ENCODE measurements around the gene DNAAF9. TPM values are rescaled to one million over a fixed set of nuclear protein-coding genes. Genes with fewer than 3 reads are reported as not detected.

Gene DNAAF9
- total RNA-seq = 0.84 and 1.0 TPM in 2 replicates

- Mint-ChIP-seq H3K27ac (peak within 1 kb of the TSS; percentile 90), H3K4me1 (peaks cover 30% of the 10 kb centered on the region), H3K9me3 (no peaks in the 10 kb centered on the region), H3K27me3 (peaks cover 41% of the 10 kb centered on the region), H3K36me3 (ENCODE audit: low read depth) (no peaks in the 10 kb centered on the region), H3K4me3 (peak within 1 kb of the TSS; percentile 91)
- intact Hi-C loops (cut with micrococcal nuclease) = loop anchor here (2.0 to 10.0 kb wide), 2 partner anchors 64 to 532 kb away; partner anchors contain the start of genes ATRN and PTPRA
- DNase-seq = peak; percentile 87
Observed at GRCh38 chr20:3407040-3407770, at the start of gene DNAAF9. DNAAF9 (minus strand) TSS chr20:3407669; CDS start chr20:3407557, 112 bp downstream.

DNA sequence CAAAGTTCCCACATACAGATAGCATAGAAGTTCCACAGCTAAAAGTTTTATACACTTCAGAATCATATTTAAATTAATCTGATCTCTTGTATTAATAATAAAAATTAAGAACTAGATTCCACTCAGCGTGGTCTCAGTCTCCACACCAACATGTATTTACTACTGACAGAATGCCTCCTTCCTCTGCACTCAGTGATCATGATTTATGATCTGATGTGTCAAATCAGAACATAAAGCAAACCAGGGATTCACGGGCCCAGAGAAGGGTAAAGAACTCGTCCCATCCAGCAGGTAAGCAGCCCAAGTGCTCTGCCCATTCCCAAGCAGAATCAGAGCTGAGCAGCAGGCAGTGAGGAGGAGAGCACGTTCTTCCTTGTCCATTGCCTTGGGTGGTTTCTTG, 49.2 kb upstream of the DNAAF9 start:
- intact Hi-C loops (cut with micrococcal nuclease) = no loop called here
- Mint-ChIP-seq H3K4me3 (no peak overlapping the region), H3K4me1 (no peaks in the 10 kb centered on the region)

DNA sequence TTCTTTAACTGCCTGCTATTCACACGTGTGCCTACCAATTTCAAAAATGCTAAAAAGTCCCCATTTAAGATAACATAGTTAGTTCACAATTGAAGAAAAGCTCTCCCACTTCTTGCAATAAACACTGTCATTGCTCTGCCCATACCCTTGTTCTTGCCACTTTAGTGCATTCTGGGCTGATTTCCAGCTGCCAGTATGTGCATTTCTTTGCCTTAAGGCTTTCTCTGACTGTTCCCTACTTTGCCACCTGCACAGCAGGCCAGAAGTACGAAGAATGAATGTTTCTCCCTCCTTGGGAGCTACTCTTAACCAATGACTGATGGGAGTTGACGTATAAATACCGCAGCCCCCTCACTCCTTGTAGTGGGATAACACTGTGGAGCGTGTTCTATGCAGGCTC, 47.4 kb upstream of the DNAAF9 start:
- intact Hi-C loops (cut with micrococcal nuclease) = no loop called here
- Mint-ChIP-seq H3K27me3 (peaks cover 32% of the 10 kb centered on the region), H3K4me3 (no peak overlapping the region), H3K4me1 (no peaks in the 10 kb centered on the region), H3K27ac (no peak overlapping the region), H3K36me3 (ENCODE audit: low read depth) (no peaks in the 10 kb centered on the region), H3K9me3 (peaks cover 2% of the 10 kb centered on the region)
- no peak for DNase-seq

More for the DNA sequence above, 49.2 kb upstream of the DNAAF9 start:
- Mint-ChIP-seq H3K27me3 (peaks cover 20% of the 10 kb centered on the region), H3K9me3 (no peaks in the 10 kb centered on the region), H3K27ac (no peak overlapping the region), H3K36me3 (ENCODE audit: low read depth) (no peaks in the 10 kb centered on the region)
- no peak for DNase-seq

DNA sequence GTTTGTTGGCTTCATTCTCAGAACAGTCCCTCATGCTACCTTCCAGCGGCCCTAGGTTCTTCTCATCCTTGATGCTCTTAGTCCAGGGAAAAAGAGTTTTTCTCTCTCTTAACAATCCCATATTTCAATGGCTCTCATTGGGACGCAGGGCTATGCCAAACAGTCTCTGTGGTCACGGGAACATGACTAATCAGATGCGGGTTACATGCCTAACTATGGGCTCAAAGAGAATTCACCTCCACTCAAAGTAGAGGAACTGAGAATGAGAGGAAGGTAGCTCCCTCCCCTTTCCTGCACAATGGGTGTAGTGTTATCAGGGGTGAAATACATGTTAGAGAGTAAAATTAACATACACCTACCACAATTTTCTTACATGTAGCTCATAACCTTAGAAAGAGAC, 45.2 kb upstream of the DNAAF9 start:
- H3K4me3 Mint-ChIP-seq = no peak overlapping the region
- H3K27ac Mint-ChIP-seq = no peak overlapping the region
- peaks cover 30% of the 10 kb centered on the region for H3K27me3 Mint-ChIP-seq
- intact Hi-C loops (cut with micrococcal nuclease) = no loop called here
- no peaks in the 10 kb centered on the region for H3K4me1 Mint-ChIP-seq
- no peaks in the 10 kb centered on the region for H3K36me3 Mint-ChIP-seq (ENCODE audit: low read depth)
- H3K9me3 Mint-ChIP-seq = peaks cover 2% of the 10 kb centered on the region
- DNase-seq = no peak

- Mint-ChIP-seq H3K4me3 (no peak overlapping the region), H3K27ac (no peak overlapping the region)
Observed at GRCh38 chr20:3452136-3452535, 44.7 kb upstream of the DNAAF9 start.

DNA sequence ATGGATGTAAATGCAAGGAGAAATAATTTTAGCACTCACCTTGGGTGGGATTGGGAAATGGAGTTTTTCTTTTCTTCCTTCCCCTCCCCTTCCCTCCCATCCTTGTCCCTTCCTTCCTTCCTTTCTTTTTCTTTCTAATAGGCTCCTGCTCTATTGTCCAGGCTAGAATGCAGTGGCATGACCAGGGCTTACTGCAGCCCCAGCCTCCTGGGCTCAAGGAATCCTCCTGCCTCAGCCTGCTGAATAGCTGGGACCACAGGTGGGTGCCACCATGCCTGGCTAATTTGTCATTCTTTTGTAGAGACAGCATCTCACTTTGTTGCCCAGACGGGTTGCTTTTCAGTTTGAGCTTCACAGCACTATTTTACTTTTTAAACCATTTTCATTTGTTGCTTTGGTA, 41.9 kb upstream of the DNAAF9 start:
- Mint-ChIP-seq H3K27ac (no peak overlapping the region), H3K9me3 (peaks cover 2% of the 10 kb centered on the region), H3K4me1 (no peaks in the 10 kb centered on the region), H3K4me3 (no peak overlapping the region), H3K27me3 (peaks cover 41% of the 10 kb centered on the region), H3K36me3 (ENCODE audit: low read depth) (no peaks in the 10 kb centered on the region)
- no peak for DNase-seq
- intact Hi-C loops (cut with micrococcal nuclease) = no loop called here

More at GRCh38 chr20:3452136-3452535, 44.7 kb upstream of the DNAAF9 start:
- Mint-ChIP-seq H3K9me3 (peaks cover 2% of the 10 kb centered on the region), H3K36me3 (ENCODE audit: low read depth) (no peaks in the 10 kb centered on the region), H3K27me3 (peaks cover 32% of the 10 kb centered on the region), H3K4me1 (no peaks in the 10 kb centered on the region)
- intact Hi-C loops (cut with micrococcal nuclease) = no loop called here
- DNase-seq = no peak

- intact Hi-C loops (cut with micrococcal nuclease) = no loop called here
- H3K9me3 Mint-ChIP-seq = peaks cover 2% of the 10 kb centered on the region
- DNase-seq = no peak
- no peak overlapping the region for H3K4me3 Mint-ChIP-seq
- no peaks in the 10 kb centered on the region for H3K4me1 Mint-ChIP-seq
- H3K36me3 Mint-ChIP-seq (ENCODE audit: low read depth) = no peaks in the 10 kb centered on the region
- H3K27ac Mint-ChIP-seq = no peak overlapping the region
- peaks cover 36% of the 10 kb centered on the region for H3K27me3 Mint-ChIP-seq
Observed at GRCh38 chr20:3447321-3447720, 39.9 kb upstream of the DNAAF9 start.

DNA sequence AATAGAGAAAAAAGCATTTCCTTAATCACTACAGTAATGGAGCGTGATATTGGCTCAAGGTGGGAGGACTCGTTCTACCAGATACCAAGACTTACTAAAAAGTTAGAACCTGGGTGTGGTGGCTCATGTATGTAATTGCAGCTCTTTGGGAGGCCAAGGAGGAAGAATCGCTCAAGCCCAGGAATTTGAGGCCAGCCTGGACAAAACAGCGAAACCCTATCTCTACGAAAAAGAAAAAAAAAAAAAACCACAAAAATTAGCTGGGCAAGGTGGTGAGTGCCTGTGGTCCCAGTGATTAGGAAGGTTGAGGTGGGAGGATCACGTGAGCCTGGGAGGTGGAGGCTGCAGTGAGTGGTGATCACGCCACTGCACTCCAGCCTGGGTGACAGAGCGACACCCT, 39.3 kb upstream of the DNAAF9 start:
- DNase-seq = no peak
- Mint-ChIP-seq H3K36me3 (ENCODE audit: low read depth) (no peaks in the 10 kb centered on the region), H3K27ac (no peak overlapping the region), H3K9me3 (peaks cover 2% of the 10 kb centered on the region), H3K4me3 (no peak overlapping the region), H3K4me1 (no peaks in the 10 kb centered on the region), H3K27me3 (peaks cover 35% of the 10 kb centered on the region)
- intact Hi-C loops (cut with micrococcal nuclease) = no loop called here

DNA sequence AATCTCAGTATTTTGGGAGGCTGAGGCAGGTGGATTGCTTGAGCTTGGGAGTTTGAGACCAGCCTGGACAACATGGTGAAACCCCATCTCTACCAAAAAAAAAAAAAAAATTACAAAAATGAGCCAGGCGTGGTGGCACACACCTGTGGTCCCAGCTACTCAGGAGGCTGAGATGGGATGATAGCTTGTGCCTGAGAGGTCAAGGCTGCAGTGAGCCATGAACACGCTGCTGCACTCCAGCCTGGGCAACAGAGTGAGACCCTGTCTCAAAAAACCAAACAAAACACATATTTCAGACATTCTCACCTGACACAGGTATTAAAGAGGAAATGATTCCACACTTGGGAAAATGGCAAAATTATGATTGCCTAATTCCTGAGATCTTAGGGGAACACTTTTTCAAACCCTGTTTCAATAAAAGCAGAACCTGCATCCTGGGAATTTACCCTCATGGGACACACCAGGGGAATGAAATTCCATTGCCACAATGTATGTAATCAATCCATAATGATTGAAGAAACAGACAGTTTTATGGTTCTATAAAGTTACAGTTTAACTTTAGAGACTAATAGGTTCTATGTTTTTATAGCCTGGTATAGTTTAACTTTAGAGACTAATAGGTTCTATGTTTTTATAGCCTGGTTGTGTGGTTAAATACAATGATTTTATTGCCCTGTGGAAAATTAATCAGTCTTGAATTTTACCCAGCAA, 29.6 kb upstream of the DNAAF9 start:
- Mint-ChIP-seq H3K36me3 (ENCODE audit: low read depth) (no peaks in the 10 kb centered on the region), H3K4me1 (no peaks in the 10 kb centered on the region), H3K4me3 (no peak overlapping the region), H3K27ac (no peak overlapping the region), H3K9me3 (peaks cover 3% of the 10 kb centered on the region), H3K27me3 (peaks cover 13% of the 10 kb centered on the region)
- intact Hi-C loops (cut with micrococcal nuclease) = no loop called here
- no peak for DNase-seq

- Mint-ChIP-seq H3K27ac (no peak overlapping the region), H3K9me3 (peaks cover 3% of the 10 kb centered on the region), H3K36me3 (ENCODE audit: low read depth) (no peaks in the 10 kb centered on the region), H3K27me3 (peaks cover 23% of the 10 kb centered on the region), H3K4me1 (peaks cover 5% of the 10 kb centered on the region), H3K4me3 (no peak overlapping the region)
- no peak for DNase-seq
- intact Hi-C loops (cut with micrococcal nuclease) = no loop called here
Observed at GRCh38 chr20:3434232-3434631, 26.8 kb upstream of the DNAAF9 start.

DNA sequence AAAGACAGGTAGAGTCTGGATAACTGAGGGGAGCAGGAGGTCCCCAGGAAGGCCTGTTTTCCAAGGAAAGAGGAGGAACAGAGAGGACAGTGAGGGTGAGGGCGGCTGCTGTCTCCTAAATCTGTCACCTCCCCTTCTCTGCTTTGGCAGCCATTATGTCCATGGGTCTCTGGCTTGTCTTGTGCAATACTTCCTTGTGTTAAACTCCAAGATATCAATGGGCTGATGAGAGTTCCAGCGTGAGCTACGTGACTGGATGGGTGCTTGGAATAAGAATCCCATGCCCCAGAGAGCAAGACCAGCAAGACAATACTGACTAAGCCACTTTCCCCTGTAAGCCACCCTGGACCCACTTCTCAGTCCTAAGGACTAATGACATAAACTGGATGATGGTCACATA, 26.3 kb upstream of the DNAAF9 start:
- H3K9me3 Mint-ChIP-seq = peaks cover 3% of the 10 kb centered on the region
- H3K4me3 Mint-ChIP-seq = no peak overlapping the region
- H3K27me3 Mint-ChIP-seq = peaks cover 22% of the 10 kb centered on the region
- DNase-seq = no peak
- H3K27ac Mint-ChIP-seq = no peak overlapping the region
- peaks cover 5% of the 10 kb centered on the region for H3K4me1 Mint-ChIP-seq
- H3K36me3 Mint-ChIP-seq (ENCODE audit: low read depth) = no peaks in the 10 kb centered on the region
- intact Hi-C loops (cut with micrococcal nuclease) = no loop called here

DNA sequence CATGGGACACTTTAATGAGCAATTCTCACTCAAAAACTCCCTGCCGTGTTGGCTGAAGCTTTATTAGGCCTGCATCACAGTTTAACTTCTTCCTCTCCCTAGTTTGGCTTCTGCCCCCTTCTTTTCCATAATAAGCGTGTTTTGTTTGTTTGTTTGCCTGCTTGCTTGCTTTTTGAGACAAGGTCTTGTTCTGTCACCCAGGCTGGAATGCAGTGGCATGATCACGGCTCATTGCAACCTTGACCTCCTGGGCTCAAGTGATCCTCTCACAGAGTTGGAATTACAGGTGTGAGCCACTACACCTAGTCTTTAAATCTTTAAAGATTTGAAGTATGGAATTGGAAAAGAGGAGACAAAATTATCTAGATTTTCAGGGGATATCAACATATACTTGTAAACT, 25.4 kb upstream of the DNAAF9 start:
- no peak overlapping the region for H3K27ac Mint-ChIP-seq
- H3K4me1 Mint-ChIP-seq = peaks cover 5% of the 10 kb centered on the region

GRCh38 chr20:3431109-3431508, 23.6 kb upstream of the DNAAF9 start:
- H3K27ac Mint-ChIP-seq = no peak overlapping the region
- H3K27me3 Mint-ChIP-seq = peaks cover 19% of the 10 kb centered on the region
- intact Hi-C loops (cut with micrococcal nuclease) = no loop called here

More for the DNA sequence above, 25.4 kb upstream of the DNAAF9 start:
- H3K36me3 Mint-ChIP-seq (ENCODE audit: low read depth) = no peaks in the 10 kb centered on the region
- H3K9me3 Mint-ChIP-seq = peaks cover 3% of the 10 kb centered on the region
- intact Hi-C loops (cut with micrococcal nuclease) = no loop called here
- H3K4me3 Mint-ChIP-seq = no peak overlapping the region
- DNase-seq = no peak
- peaks cover 18% of the 10 kb centered on the region for H3K27me3 Mint-ChIP-seq

DNA sequence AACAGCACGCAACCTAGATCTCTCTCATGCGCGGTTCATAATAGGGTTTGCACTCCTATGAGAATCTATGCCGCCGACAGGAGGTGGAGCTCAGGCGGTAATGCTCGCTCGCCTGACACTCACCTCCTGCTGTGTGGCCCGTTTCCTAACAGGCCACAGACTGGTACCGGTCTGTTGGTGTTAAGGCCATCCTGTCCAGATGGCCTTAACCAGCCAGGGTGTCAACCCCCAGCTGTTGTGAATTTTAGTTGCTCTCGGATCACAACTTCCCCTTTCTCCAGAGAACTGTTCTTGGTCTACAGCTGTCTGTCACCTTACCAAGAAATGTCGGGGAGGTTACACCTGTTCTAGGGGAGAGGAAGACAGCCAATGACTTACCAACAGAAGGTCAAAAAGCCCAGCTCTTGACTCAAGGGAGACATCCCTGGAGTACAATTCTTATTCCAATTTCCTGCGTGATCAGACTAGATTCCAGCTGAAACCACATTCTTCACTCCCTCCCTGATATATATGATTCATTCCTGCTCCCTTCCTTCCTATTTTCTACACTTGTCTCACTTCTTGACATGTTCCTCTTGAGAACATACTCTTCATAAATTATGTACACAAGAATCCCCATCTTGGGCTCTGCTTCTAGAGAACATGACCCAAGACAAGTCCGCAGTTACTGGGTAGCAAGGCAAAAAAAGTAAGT, 23.1 kb upstream of the DNAAF9 start:
- H3K27ac Mint-ChIP-seq = no peak overlapping the region
- DNase-seq = no peak
- intact Hi-C loops (cut with micrococcal nuclease) = no loop called here
- H3K4me3 Mint-ChIP-seq = no peak overlapping the region
- H3K9me3 Mint-ChIP-seq = peaks cover 3% of the 10 kb centered on the region
- peaks cover 20% of the 10 kb centered on the region for H3K27me3 Mint-ChIP-seq
- H3K4me1 Mint-ChIP-seq = peaks cover 5% of the 10 kb centered on the region
- no peaks in the 10 kb centered on the region for H3K36me3 Mint-ChIP-seq (ENCODE audit: low read depth)

More at GRCh38 chr20:3431109-3431508, 23.6 kb upstream of the DNAAF9 start:
- no peak for DNase-seq
- Mint-ChIP-seq H3K4me1 (peaks cover 5% of the 10 kb centered on the region), H3K36me3 (ENCODE audit: low read depth) (no peaks in the 10 kb centered on the region), H3K4me3 (no peak overlapping the region), H3K9me3 (peaks cover 3% of the 10 kb centered on the region)
